Activated naive CD4-positive, alpha-beta T cell treated with Interleukin-2 at 50 U/mL for 16 hours (primary cell): ENCODE measurements around the gene HS2ST1.

Experiments used
- DNase-seq: peaks from one replicate; pipeline ENCODE4 v3.0.0-alpha.2; 2020

HS2ST1 gene

DNA sequence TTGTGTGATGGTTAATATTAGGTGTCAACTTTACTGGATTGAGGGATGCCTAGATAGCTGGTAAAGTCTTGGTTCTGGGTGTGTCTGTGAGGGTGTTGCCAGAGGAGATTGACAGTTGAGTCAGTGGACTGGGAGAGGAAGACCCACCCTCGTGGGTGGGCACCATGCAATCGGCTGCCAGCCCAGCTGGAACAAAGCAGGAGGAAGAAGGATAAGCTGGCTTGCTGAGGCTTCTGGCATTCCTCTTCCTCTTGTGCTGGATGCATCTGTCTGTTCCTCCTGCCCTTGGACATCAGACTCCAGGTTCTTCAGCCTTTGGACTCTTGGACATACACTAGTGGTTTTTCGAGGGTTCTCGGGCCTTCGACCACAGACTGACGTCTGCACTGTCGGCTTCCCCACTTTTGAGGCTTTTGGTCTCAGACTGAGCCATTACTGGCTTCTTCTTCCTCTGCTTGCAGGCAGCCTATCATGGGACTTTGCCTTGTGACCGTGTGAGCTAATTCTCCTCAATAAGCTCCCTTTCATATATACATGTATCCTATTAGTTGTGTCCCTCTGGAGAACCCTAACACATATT lies 230.0 kb downstream of the HS2ST1 start:
- DNase-seq = no peak

- no peak for DNase-seq
These were observed 230.5 kb downstream of the HS2ST1 start for GRCh38 chr1:87144981-87145380.

- no peak for DNase-seq
These were observed 232.1 kb downstream of the HS2ST1 start for GRCh38 chr1:87146538-87146937.

DNA sequence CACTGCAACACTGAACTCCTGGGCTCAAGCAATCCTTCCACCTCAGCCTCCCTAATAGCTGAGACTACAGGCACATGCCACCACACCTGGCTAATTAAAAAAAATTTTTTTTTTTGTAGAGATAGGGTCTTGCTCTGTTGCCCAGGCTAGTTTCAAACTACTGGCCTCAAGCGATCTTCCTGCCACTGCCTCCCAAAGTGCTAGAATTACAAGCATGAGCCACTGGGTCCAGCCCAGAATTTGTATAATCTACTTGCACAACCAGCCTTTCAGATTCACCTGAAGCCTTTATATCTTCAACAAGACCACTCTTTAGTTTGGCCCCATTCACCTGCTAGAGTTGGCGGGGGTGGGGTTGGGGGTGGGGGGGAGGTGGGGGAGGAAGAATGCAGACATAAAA lies 232.6 kb downstream of the HS2ST1 start:
- no peak for DNase-seq

- DNase-seq = no peak
These were observed 233.4 kb downstream of the HS2ST1 start for GRCh38 chr1:87147851-87148250.

DNA sequence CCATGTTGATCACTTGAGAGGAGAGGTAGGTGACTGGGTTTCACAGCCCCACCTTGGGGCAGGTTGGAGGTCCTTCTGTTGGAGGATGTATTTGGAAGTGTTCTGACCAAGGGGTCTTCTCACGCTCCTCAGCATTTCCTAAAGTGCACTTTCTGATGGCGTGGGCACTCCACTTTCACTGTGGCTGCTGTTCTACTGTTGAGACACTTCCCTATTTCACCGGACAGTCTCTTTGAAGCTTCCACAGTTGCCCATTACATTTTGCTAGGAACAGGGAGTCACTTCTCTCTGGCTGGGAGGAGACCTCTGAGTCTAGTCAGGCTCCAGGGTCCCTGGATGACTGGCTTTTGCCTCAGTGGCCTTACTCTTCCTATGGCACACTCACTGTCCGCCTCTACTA lies 234.2 kb downstream of the HS2ST1 start:
- no peak for DNase-seq

DNA sequence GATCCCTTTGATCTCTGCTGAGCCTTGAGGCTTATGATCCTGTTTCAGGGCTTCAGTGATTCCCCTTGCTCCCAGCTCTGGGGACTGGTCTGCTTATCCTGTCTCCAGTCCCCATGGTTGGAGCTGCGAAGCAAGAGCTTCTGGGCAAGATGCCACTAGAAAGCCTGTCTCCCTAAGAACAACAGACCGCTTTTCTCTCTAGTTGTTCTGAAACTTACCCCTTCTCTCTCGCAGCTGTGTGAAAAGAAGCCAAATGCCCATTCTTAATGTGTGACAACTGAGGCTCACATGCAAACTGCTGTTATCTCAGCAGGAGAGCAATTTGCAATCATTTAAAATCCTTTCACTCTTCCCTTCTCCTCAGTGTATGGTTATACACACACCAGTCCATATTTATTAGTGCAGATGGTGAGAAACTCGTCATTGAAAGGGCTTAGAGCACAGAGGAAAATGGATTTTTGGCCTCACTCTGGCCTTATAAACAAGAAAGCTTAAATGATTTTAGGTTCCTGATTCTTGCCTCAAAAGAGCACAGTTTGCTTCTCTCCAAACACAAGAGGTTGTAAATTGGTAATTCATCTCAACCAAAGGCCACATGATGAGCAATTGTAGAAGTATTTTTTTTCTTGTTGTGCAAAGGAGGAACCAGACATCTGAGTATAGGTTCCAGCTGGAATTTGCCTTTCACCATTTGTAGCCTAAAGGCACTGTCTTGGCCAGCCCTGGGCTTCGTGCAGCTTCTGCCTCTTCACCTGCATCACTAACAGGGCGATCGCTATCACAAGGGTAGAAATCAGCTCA lies 235.0 kb downstream of the HS2ST1 start:
- no peak for DNase-seq

DNA sequence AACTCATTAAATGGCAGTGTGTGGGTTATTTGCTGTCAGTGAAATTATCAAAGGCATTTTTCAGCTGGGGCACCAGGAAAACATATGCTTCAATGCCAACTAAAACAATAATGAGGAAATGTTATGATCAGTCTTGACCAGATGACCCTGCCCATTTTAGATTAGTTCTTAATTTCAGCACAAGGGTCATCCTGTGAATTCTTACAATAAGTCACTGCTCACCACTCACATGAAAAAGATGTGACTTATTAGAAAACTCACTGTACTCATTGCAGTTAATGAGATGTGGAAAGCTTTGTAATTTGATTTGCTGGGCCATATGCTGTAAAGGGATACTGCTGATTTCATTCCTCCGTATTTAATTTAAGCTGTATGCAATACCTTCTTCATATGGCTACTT lies 235.7 kb downstream of the HS2ST1 start:
- no peak for DNase-seq

GRCh38 chr1:87151500-87152421 lies 237.3 kb downstream of the HS2ST1 start:
- DNase-seq = peak; percentile 33

DNA sequence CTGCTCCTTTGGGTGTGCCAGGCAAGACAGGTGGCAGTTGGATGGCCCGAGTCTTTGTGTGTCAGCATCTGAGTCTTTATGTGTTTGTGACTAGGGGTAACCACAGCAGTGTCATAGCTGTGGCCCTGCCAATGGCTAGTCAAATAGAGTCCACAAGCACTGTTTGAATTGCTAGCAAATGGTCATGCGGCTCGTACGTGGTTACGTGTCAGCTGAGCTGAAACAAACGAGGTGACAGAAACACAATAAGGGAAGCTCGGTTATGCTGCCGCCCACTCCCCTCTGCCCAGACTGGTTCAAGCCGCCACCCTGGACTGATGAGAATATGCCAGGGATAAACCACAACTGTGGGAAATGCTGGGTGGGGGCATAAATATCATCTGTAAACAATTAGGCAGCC lies 239.9 kb downstream of the HS2ST1 start:
- no peak for DNase-seq

DNA sequence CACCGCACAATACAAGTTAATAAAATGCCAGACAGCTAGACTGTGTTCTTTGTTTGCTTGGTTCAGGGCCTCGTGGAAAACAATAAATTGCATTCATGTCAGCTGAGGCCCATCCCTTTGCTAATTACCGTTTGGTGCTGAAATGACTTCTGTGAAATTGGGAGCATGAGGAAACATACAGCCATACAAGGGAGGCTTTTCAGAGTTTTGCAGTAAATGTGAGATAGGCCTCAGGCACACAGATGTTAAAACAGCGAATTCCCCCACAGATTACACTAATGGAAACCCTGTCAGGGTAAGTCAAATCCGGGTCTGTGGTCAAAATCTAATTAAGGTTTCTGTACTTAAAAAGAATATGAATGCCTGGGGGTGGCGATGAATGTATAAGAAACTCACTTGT lies 240.7 kb downstream of the HS2ST1 start:
- DNase-seq = no peak

DNA sequence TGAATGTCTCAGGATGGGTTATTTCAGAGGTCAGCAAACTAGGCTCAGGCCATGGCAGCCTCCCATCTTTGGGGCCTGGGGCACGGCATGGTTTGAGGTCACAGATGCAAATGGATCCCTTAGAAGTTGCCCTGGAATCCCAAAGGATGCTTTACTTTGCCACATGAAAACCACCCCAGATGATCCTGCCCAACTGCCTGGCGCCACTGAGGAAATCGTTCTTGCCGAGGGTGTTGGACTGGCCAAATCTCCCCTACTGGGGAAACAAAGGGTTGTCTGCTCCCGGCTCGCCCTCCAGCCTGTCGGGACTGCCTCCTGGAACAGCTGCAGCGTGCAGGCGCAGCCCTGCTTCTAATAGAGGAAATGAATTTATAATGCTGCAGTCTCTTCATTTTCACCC lies 241.2 kb downstream of the HS2ST1 start:
- no peak for DNase-seq

- DNase-seq = no peak
These were observed 241.7 kb downstream of the HS2ST1 start for GRCh38 chr1:87156124-87156523.

DNA sequence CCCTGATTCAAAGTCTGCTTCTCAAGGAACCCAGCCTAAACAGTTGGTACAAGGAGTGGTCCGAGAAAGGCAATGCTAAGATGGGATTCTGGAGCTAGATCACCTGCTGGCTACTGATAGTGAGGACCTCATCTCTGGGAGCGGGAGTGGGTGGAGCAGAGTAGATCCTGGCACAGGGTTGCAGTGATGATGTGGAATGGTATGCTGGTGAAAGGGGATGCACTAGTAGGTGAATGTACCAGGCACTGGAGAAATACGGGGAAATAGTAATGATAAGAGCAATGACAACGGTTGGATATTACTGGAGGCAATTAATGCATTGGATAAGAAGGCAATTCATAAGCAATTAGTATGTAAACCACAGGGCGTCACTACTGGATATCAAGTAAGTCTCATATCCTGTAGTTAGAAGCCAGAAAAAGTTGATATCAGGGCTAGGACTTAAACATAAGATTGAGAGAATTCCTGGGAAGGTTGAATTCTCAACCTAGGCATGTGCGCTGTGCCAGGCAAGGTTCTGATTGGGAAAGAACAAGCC lies 245.0 kb downstream of the HS2ST1 start:
- DNase-seq = no peak
